HCT116 (cell line): ENCODE measurements around the gene SMC6. TPM values are rescaled to one million over a fixed set of nuclear protein-coding genes. Genes with fewer than 3 reads are reported as not detected.

ENCODE experiments used
- ATAC-seq: fragments of 200-7000 bp; cut with Tn5 transposase; 2 replicates; pipeline ENCODE4 v1.9.1; 2020; ENCODE audit warnings: mild to moderate bottlenecking, moderate library complexity
- BruUV-seq: library from RNA; stranded (reverse); fragments of 400-500 nt; replicated peaks from 2 replicates; lab custom pipeline; 2021; lab: Mats Ljungman, UMichigan
- CTCF ChIA-PET: fragments of 300-600 bp; sonication (Branson Sonifier 250); formaldehyde crosslinking; loops from one replicate; lab custom pipeline; 2021; ENCODE audit warnings: antibody characterized with exemption; lab: Charles Lee
- POLR2A ChIA-PET: fragments of 300-600, 350-600 bp; sonication (Branson Sonifier 250); formaldehyde crosslinking; loops from one replicate; lab custom pipeline; 2021; ENCODE audit warnings: antibody characterized with exemption; lab: Charles Lee
- RAD21 ChIA-PET, 2 experiments: fragments of 300-600 bp; sonication (Branson Sonifier 250); formaldehyde crosslinking; loops; one replicate each; lab custom pipeline; 2023; ENCODE audit warnings: low total read pairs in 2 of 2; ENCODE audit not compliant: uncharacterized antibody in 2 of 2, unreplicated experiment in 2 of 2, low non-redundant PET in 1 of 2; lab: Charles Lee
- DNase-seq: peaks from one replicate; pipeline ENCODE4 v3.0.0-alpha.2; 2010; ENCODE audit warnings: low read depth, low spot score
- H2AFZ ChIP-seq: fragments of 200-600 bp; shearing (Covaris generic), sonication (generic); 2 replicates; pipeline ENCODE4 v1.6.1; 2017; ENCODE audit warnings: low read depth, mixed run types, mixed read lengths, antibody characterized with exemption, low read length; ENCODE audit not compliant: poor library complexity, severe bottlenecking
- H3K27ac ChIP-seq: 2 replicates; pipeline ENCODE4 v1.5.1; 2012; ENCODE audit warnings: low read depth, low read length
- H3K27me3 ChIP-seq: fragments of 200-600 bp; sonication (generic); 2 replicates; pipeline ENCODE4 v1.6.1; 2016; ENCODE audit warnings: mixed run types, low read length, mixed read lengths; ENCODE audit not compliant: insufficient read depth
- H3K36me3 ChIP-seq, 2 experiments: fragments of 200-500 bp in 1 of 2; fragments of 200-600 bp in 1 of 2; sonication (Bioruptor generic) in 1 of 2; sonication (generic) in 1 of 2; 2 replicates each; pipeline versions ENCODE4 v1.5.1 to v1.6.1; 2014 to 2016; ENCODE audit warnings: low read length in 2 of 2, inconsistent platforms in 1 of 2, mixed read lengths in 1 of 2, mixed run types in 1 of 2; ENCODE audit not compliant: insufficient read depth in 2 of 2, control insufficient read depth in 1 of 2
- H3K4me1 ChIP-seq, 2 experiments: fragments of 200-600 bp in 1 of 2; sonication (generic) in 1 of 2; 2 replicates each; pipeline versions ENCODE4 v1.5.1 to v1.6.1; 2012 to 2017; ENCODE audit warnings: low read length in 2 of 2, inconsistent platforms in 1 of 2, mild to moderate bottlenecking in 1 of 2, mixed read lengths in 1 of 2, mixed run types in 1 of 2, moderate library complexity in 1 of 2; ENCODE audit not compliant: insufficient read depth in 2 of 2, control insufficient read depth in 1 of 2
- H3K4me2 ChIP-seq: fragments of 200-600 bp; sonication (generic); 2 replicates; pipeline ENCODE4 v1.6.1; 2017; ENCODE audit warnings: mixed run types, low read length, mixed read lengths
- H3K4me3 ChIP-seq, 2 experiments: fragments of 200-600 bp in 1 of 2; sonication (generic) in 1 of 2; replicated peaks in 1 of 2; 2 replicates each; pipeline ENCODE4 v1.5.1; 2011 to 2016; ENCODE audit warnings: low read length in 2 of 2, control low read depth in 1 of 2, low read depth in 1 of 2, mild to moderate bottlenecking in 1 of 2, mixed read lengths in 1 of 2, mixed run types in 1 of 2
- H3K79me2 ChIP-seq: fragments of 200-600 bp; sonication (generic); 2 replicates; pipeline ENCODE4 v1.6.1; 2017; ENCODE audit warnings: mild to moderate bottlenecking, mixed run types, low read length, moderate library complexity, mixed read lengths; ENCODE audit not compliant: insufficient read depth
- H3K9ac ChIP-seq: fragments of 200-600 bp; sonication (generic); 2 replicates; pipeline ENCODE4 v1.6.1; 2016; ENCODE audit warnings: low read length, mixed read lengths
- H3K9me2 ChIP-seq: fragments of 200-600 bp; sonication (generic), shearing (Covaris generic); 2 replicates; pipeline ENCODE4 v1.6.1; 2017; ENCODE audit warnings: mixed run types, mild to moderate bottlenecking, moderate library complexity; ENCODE audit not compliant: insufficient read depth
- H3K9me3 ChIP-seq, 2 experiments: fragments of 200-500 bp in 1 of 2; fragments of 200-600 bp in 1 of 2; sonication (Bioruptor generic) in 1 of 2; sonication (generic) in 1 of 2; 2 replicates each; pipeline ENCODE4 v1.6.1; 2014 to 2017; ENCODE audit warnings: low read length in 2 of 2, mixed read lengths in 2 of 2, inconsistent platforms in 1 of 2, low read depth in 1 of 2, mild to moderate bottlenecking in 1 of 2, mixed run types in 1 of 2, moderate library complexity in 1 of 2; ENCODE audit not compliant: control insufficient read depth in 1 of 2, insufficient read depth in 1 of 2
- H4K20me1 ChIP-seq: fragments of 200-600 bp; sonication (generic), shearing (Covaris generic); 2 replicates; pipeline ENCODE4 v1.6.1; 2017; ENCODE audit warnings: mixed run types, mild to moderate bottlenecking, moderate library complexity; ENCODE audit not compliant: insufficient read depth
- CBX3 ChIP-seq: IDR thresholded peaks from 2 replicates; pipeline ENCODE4 v1.6.1; 2012; ENCODE audit warnings: low read depth
- CEBPB ChIP-seq: IDR thresholded peaks from 2 replicates; pipeline ENCODE4 v1.6.1; 2012; ENCODE audit warnings: low read depth
- CTCF ChIP-seq, 3 experiments: fragments of 200-600 bp in 1 of 3; sonication (generic) in 1 of 3; IDR thresholded peaks in 2 of 3; conservative IDR thresholded peaks in 1 of 3; 2 replicates each; pipeline ENCODE4 v1.5.1; 2012 to 2017; ENCODE audit warnings: low read depth in 2 of 3, low read length in 2 of 3, antibody characterized with exemption in 1 of 3, borderline replicate concordance in 1 of 3, control low read depth in 1 of 3, mild to moderate bottlenecking in 1 of 3, mixed read lengths in 1 of 3, mixed run types in 1 of 3, moderate library complexity in 1 of 3; ENCODE audit not compliant: insufficient read depth in 1 of 3
- ELF1 ChIP-seq: IDR thresholded peaks from 2 replicates; pipeline ENCODE4 v1.6.1; 2012; ENCODE audit warnings: low read depth, borderline replicate concordance
- EZH2 ChIP-seq: fragments of 200-600 bp; sonication (generic); IDR thresholded peaks from 2 replicates; pipeline ENCODE4 v1.6.1; 2017; ENCODE audit warnings: antibody characterized with exemption, mixed run types
- EZH2phosphoT487 ChIP-seq: fragments of 200-600 bp; IDR thresholded peaks from 2 replicates; pipeline ENCODE4 v1.6.1; 2018; ENCODE audit warnings: antibody characterized with exemption, borderline replicate concordance
- MAX ChIP-seq: IDR thresholded peaks from 2 replicates; pipeline ENCODE4 v1.6.1; 2012
- SIN3A ChIP-seq: IDR thresholded peaks from 2 replicates; pipeline ENCODE4 v1.6.1; 2012; ENCODE audit warnings: low read depth
- TCF7L2 ChIP-seq: IDR thresholded peaks from 2 replicates; pipeline ENCODE4 v1.7.0; 2011; ENCODE audit warnings: borderline replicate concordance, inconsistent platforms; ENCODE audit not compliant: insufficient read depth, insufficient read length; ENCODE audit errors: extremely low read depth
- YY1 ChIP-seq: IDR thresholded peaks from 2 replicates; pipeline ENCODE4 v1.6.1; 2011; ENCODE audit warnings: low read length, low read depth, moderate library complexity, mild to moderate bottlenecking; ENCODE audit not compliant: insufficient replicate concordance; ENCODE audit errors: extremely low read depth
- ZFX ChIP-seq: fragments of 450-650 bp; IDR thresholded peaks from 2 replicates; pipeline ENCODE4 v1.6.1; 2017
- ZNF274 ChIP-seq: fragments of 200-500 bp; sonication (Bioruptor generic); IDR thresholded peaks from 2 replicates; pipeline ENCODE4 v1.6.1; 2014; ENCODE audit warnings: mild to moderate bottlenecking, low read depth, low read length, inconsistent platforms
- intact Hi-C: fragments of 100-400 bp; cut with micrococcal nuclease; formaldehyde crosslinking; loops from 2 replicates; pipeline ENCODE4 v1.10.0; 2022
- total RNA-seq: library from RNA; stranded (reverse); gene quantifications from one replicate; pipeline ENCODE4 v1.2.1, GENCODE V29; 2021; ENCODE audit not compliant: unreplicated experiment

The SMC6 gene
- total RNA-seq, 1 experiment from 2014 or later, result 26.4 TPM

- RAD21 ChIA-PET, result no interaction called here
- CTCF ChIA-PET, result no interaction called here
- no peak overlapping the region for H2AFZ ChIP-seq
- H3K27me3 ChIP-seq, result no peaks in the 10 kb centered on the region
- H3K9ac ChIP-seq, result no peak overlapping the region
- no peaks in the 10 kb centered on the region for H3K9me2 ChIP-seq
- no peaks in the 10 kb centered on the region for H3K79me2 ChIP-seq
- no peaks in the 10 kb centered on the region for H3K9me3 ChIP-seq
- no peak for TF ChIP-seq ELF1
- no peak for TF ChIP-seq EZH2
- TF ChIP-seq CEBPB, result no peak
- no peak for TF ChIP-seq ZNF274
- no peak for TF ChIP-seq CBX3
- no peak for TF ChIP-seq TCF7L2
- no peak for TF ChIP-seq SIN3A
- TF ChIP-seq EZH2phosphoT487, result no peak
- TF ChIP-seq YY1, result no peak
- TF ChIP-seq CTCF (IDR thresholded peaks at IDR 0.05 in 2 of 3, conservative IDR thresholded peaks at IDR 0.05 in 1 of 3; ENCODE audit: borderline replicate concordance in 1 of 3, insufficient read depth in 1 of 3, low read depth in 2 of 3, low read length in 2 of 3), result no peak
- TF ChIP-seq ZFX, result no peak
- no peak for TF ChIP-seq MAX
- TF ChIP-seq, all 23 proteins: peak for 0
- Histone ChIP-seq H3K4me2 (no peak overlapping the region), H3K27ac (no peak overlapping the region), H3K4me1 (peaks cover 0 to 9% of the 10 kb centered on the region in 2 experiments; a peak in 3 of 4 replicates), H4K20me1 (no peaks in the 10 kb centered on the region), H3K4me3 (no peak overlapping the region), H3K36me3 (no peaks in the 10 kb centered on the region)
- intact Hi-C loops, result no loop called here
- BruUV-seq, result no TSS peak
- ATAC-seq, result no peak
- POLR2A ChIA-PET, result no interaction called here
- no peak for DNase-seq
Observed at GRCh38 chr2:17638196-17638743, 115.3 kb downstream of the SMC6 start.
